MCF 10A (cell line): ENCODE results near the gene GNG4. TPM values are rescaled to one million over a fixed set of nuclear protein-coding genes. Genes with fewer than 3 reads are reported as not detected.
A peak's percentile ranks its signal among the peaks of the same experiment; 100 is the strongest.

ENCODE experiments used
- BruUV-seq: library from RNA; stranded (reverse); fragments of 400-500 nt; replicated peaks from 2 replicates; lab custom pipeline; 2021; lab: Mats Ljungman, UMichigan
- CTCF ChIA-PET: fragments of 300-600 bp; sonication (Branson Sonifier 250); formaldehyde crosslinking; extraction: SDS; loops from one replicate; lab custom pipeline; 2021; ENCODE audit warnings: antibody characterized with exemption, inconsistent platforms; lab: Yijun Ruan, JAX
- POLR2A ChIA-PET: fragments of 300-600, 350-650 bp; sonication (Branson Sonifier 250); formaldehyde crosslinking; extraction: SDS; loops from one replicate; lab custom pipeline; 2020; ENCODE audit warnings: antibody characterized with exemption, inconsistent platforms; lab: Yijun Ruan, JAX
- DNase-seq: peaks from one replicate; pipeline ENCODE4 v3.0.0-alpha.2; 2018; ENCODE audit not compliant: unreplicated experiment
- H3K27ac Mint-ChIP-seq: one replicate; pipeline ENCODE4 v1.8.0; 2022; ENCODE audit warnings: mild to moderate bottlenecking, low read depth, mixed read lengths; ENCODE audit not compliant: unreplicated experiment
- H3K27me3 Mint-ChIP-seq: one replicate; pipeline ENCODE4 v1.8.0; 2022; ENCODE audit warnings: mixed read lengths; ENCODE audit not compliant: insufficient read depth, unreplicated experiment
- H3K36me3 Mint-ChIP-seq: one replicate; pipeline ENCODE4 v1.8.0; 2022; ENCODE audit warnings: mild to moderate bottlenecking, moderate library complexity, mixed read lengths; ENCODE audit not compliant: insufficient read depth, unreplicated experiment
- H3K4me1 Mint-ChIP-seq: one replicate; pipeline ENCODE4 v1.8.0; 2022; ENCODE audit warnings: mixed read lengths; ENCODE audit not compliant: insufficient read depth, unreplicated experiment
- H3K4me3 Mint-ChIP-seq: one replicate; pipeline ENCODE4 v1.8.0; 2022; ENCODE audit warnings: mild to moderate bottlenecking, moderate library complexity, mixed read lengths; ENCODE audit not compliant: unreplicated experiment
- H3K9me3 Mint-ChIP-seq: one replicate; pipeline ENCODE4 v1.8.0; 2022; ENCODE audit warnings: mixed read lengths; ENCODE audit not compliant: unreplicated experiment
- CTCF ChIP-seq: fragments of 200-600 bp; IDR thresholded peaks from one replicate; pipeline ENCODE4 v1.8.0; 2022; ENCODE audit warnings: antibody characterized with exemption, mild to moderate bottlenecking; ENCODE audit not compliant: unreplicated experiment
- intact Hi-C: fragments of 100-400 bp; cut with micrococcal nuclease; formaldehyde crosslinking; loops from 2 replicates; pipeline ENCODE4 v1.14.1; 2022
- total RNA-seq: library from RNA; stranded (reverse); gene quantifications from 2 replicates; pipeline ENCODE4 v1.2.3, GENCODE V29; 2022

GNG4 gene
- total RNA-seq, 1 experiment from 2014 or later = 3.0 TPM

GRCh38 chr1:235533476-235534168 is 116.0 kb downstream of the GNG4 start:
- H3K4me1 Mint-ChIP-seq = peaks cover 22% of the 10 kb centered on the region
- no peak overlapping the region for H3K27ac Mint-ChIP-seq
- intact Hi-C loops = no loop called here
- H3K27me3 Mint-ChIP-seq = no peaks in the 10 kb centered on the region
- no peak overlapping the region for H3K4me3 Mint-ChIP-seq
- TF ChIP-seq CTCF = no peak
- no peaks in the 10 kb centered on the region for H3K36me3 Mint-ChIP-seq
- no TSS peak for BruUV-seq
- POLR2A ChIA-PET = interaction anchor here (0.6 kb wide), 3 partner anchors 10 to 234 kb away, joined by 3 read pairs; no protein-coding TSS in a partner anchor
- DNase-seq = no peak
- peaks cover 18% of the 10 kb centered on the region for H3K9me3 Mint-ChIP-seq
- CTCF ChIA-PET = interaction anchor here (0.6 to 0.8 kb wide), 5 partner anchors 10 to 826 kb away, joined by 3 to 6 read pairs (median 4); no protein-coding TSS in a partner anchor

- Mint-ChIP-seq H3K4me3 (no peak overlapping the region), H3K27ac (peak overlapping the region; percentile 20), H3K4me1 (peaks cover 22% of the 10 kb centered on the region), H3K27me3 (no peaks in the 10 kb centered on the region), H3K36me3 (no peaks in the 10 kb centered on the region), H3K9me3 (peaks cover 18% of the 10 kb centered on the region)
- no peak for TF ChIP-seq CTCF
- intact Hi-C loops = no loop called here
- BruUV-seq = no TSS peak
- DNase-seq = peak; percentile 75
- ChIA-PET POLR2A (interaction anchor here (0.6 to 1.2 kb wide), 2 partner anchors 28 to 257 kb away, joined by 3 to 5 read pairs; partner anchors contain the start of gene B3GALNT2), CTCF (interaction anchor here (0.6 to 1.2 kb wide), 3 partner anchors 8 to 18 kb away, joined by 3 to 7 read pairs (median 5); no protein-coding TSS in a partner anchor)
Observed at GRCh38 chr1:235532360-235532759, 117.2 kb downstream of the GNG4 start.

- BruUV-seq = no TSS peak
- POLR2A ChIA-PET = interaction anchor here (1.0 to 4.2 kb wide), 5 partner anchors 8 to 147 kb away, joined by 3 to 15 read pairs (median 6); partner anchors contain the start of gene B3GALNT2
- DNase-seq = no peak
Observed at GRCh38 chr1:235527196-235527814, 122.3 kb downstream of the GNG4 start.

More at GRCh38 chr1:235527196-235527814, 122.3 kb downstream of the GNG4 start:
- Mint-ChIP-seq H3K36me3 (no peaks in the 10 kb centered on the region), H3K9me3 (peaks cover 18% of the 10 kb centered on the region), H3K4me3 (no peak overlapping the region), H3K4me1 (peaks cover 11% of the 10 kb centered on the region), H3K27ac (no peak overlapping the region), H3K27me3 (no peaks in the 10 kb centered on the region)
- intact Hi-C loops = no loop called here
- CTCF ChIA-PET = interaction anchor here (0.5 to 5.2 kb wide), 17 partner anchors 8 to 445 kb away, joined by 3 to 39 read pairs (median 4); partner anchors contain the start of gene GGPS1
- TF ChIP-seq CTCF = no peak
